Breast epithelium (tissue), 4 donors: ENCODE data around the gene RPL18. TPM values are rescaled to one million over a fixed set of nuclear protein-coding genes. Genes with fewer than 3 reads are reported as not detected.
A peak's percentile ranks its signal among the peaks of the same experiment; 100 is the strongest.
"Not testable (repeated sequence)": the region's sequence is repeated elsewhere in the genome, so short reads cannot be mapped to it uniquely, and the experiment has no call there.

ENCODE experiments used
- DNase-seq, 2 donors: peaks; one replicate each; pipeline ENCODE4 v3.0.0-alpha.2; 2019; ENCODE audit warnings: low spot score in 2 of 2
- H3K27ac ChIP-seq, 2 donors: fragments of 200-600 bp; sonication (generic) in 1 of 2; one replicate each; pipeline ENCODE4 v1.5.1; 2016 to 2019; ENCODE audit warnings: mild to moderate bottlenecking in 1 of 2
- H3K27me3 ChIP-seq, 2 donors: fragments of 200-600 bp; sonication (generic) in 1 of 2; one replicate each; pipeline versions ENCODE4 v1.5.1 to v1.6.0; 2017 to 2019; ENCODE audit warnings: control low read depth in 1 of 2, mild to moderate bottlenecking in 1 of 2
- H3K36me3 ChIP-seq: fragments of 200-600 bp; one replicate; pipeline ENCODE4 v1.5.1; 2019
- H3K4me1 ChIP-seq, 2 donors: fragments of 200-600 bp; sonication (generic); one replicate each; pipeline ENCODE4 v1.5.1; 2016 to 2019; ENCODE audit warnings: control low read depth in 1 of 2
- H3K4me3 ChIP-seq, 3 donors: fragments of 200-600 bp; sonication (generic); 1 replicate in 2 of 3; 2 replicates in 1 of 3; pipeline ENCODE4 v1.5.1; 2016 to 2019; ENCODE audit warnings: mild to moderate bottlenecking in 3 of 3, moderate library complexity in 2 of 3
- H3K9me3 ChIP-seq, 2 donors: fragments of 200-600 bp; sonication (generic) in 1 of 2; one replicate each; pipeline ENCODE4 v1.5.1; 2016 to 2019; ENCODE audit warnings: control low read depth in 1 of 2
- CTCF ChIP-seq, 3 donors: fragments of 450-650 bp; IDR thresholded peaks; one replicate each; pipeline ENCODE4 v1.5.1; 2016 to 2017; ENCODE audit warnings: antibody characterized with exemption in 3 of 3, mild to moderate bottlenecking in 3 of 3, moderate library complexity in 3 of 3
- POLR2A ChIP-seq: fragments of 450-650 bp; IDR thresholded peaks from one replicate; pipeline ENCODE4 v1.6.1; 2016; ENCODE audit warnings: antibody characterized with exemption, mild to moderate bottlenecking, moderate library complexity
- POLR2AphosphoS5 ChIP-seq, 3 donors: sonication (generic); formaldehyde crosslinking; IDR thresholded peaks; one replicate each; pipeline ENCODE4 v1.6.1; 2017; ENCODE audit warnings: antibody characterized with exemption in 3 of 3
- intact Hi-C: fragments of 100-400 bp; cut with DNase I; formaldehyde crosslinking; loops from one replicate; pipeline ENCODE4 v1.15.1; 2023; ENCODE audit warnings: low total_unique reads
- total RNA-seq, 3 donors: library from RNA; depleted of rRNA; stranded (reverse); fragments of >200 nt; gene quantifications; one replicate each; pipeline ENCODE4 v1.1.0, GENCODE V29; 2016

The RPL18 gene
- total RNA-seq, 3 donors from 2014 or later = 1,880 to 2,937 (median 2,507) TPM

GRCh38 chr19:48588670-48589401 lies 30.1 kb downstream of the RPL18 start:
- H3K36me3 ChIP-seq = no peaks in the 10 kb centered on the region
- H3K27me3 ChIP-seq = no peaks in the 10 kb centered on the region
- no peaks in the 10 kb centered on the region for H3K9me3 ChIP-seq
- TF ChIP-seq CTCF (IDR thresholded peaks at IDR 0.05) (peak; percentile 84 to 94 (median 93)), POLR2A (no peak), POLR2AphosphoS5 (IDR thresholded peaks at IDR 0.05) (peak; percentile 21 to 42 (median 41))
- H3K4me1 ChIP-seq = no peaks in the 10 kb centered on the region
- peak overlapping the region; percentile 2 to 10 for H3K27ac ChIP-seq
- H3K4me3 ChIP-seq = peak overlapping the region; percentile 26 to 60 (median 42)
- intact Hi-C loops = no loop called here
- DNase-seq = peak; percentile 76 to 86

- TF ChIP-seq POLR2A = no peak
- TF ChIP-seq CTCF (IDR thresholded peaks at IDR 0.05) = no peak
- H3K4me1 ChIP-seq = no peaks in the 10 kb centered on the region
- H3K27ac ChIP-seq = no peak overlapping the region
- DNase-seq = no peak
- H3K4me3 ChIP-seq = no peak overlapping the region
- H3K27me3 ChIP-seq = no peaks in the 10 kb centered on the region
- intact Hi-C loops = no loop called here
- H3K9me3 ChIP-seq = no peaks in the 10 kb centered on the region
- H3K36me3 ChIP-seq = no peaks in the 10 kb centered on the region
Measured at GRCh38 chr19:48587387-48587786, 31.6 kb downstream of the RPL18 start.

GRCh38 chr19:48582168-48582567 lies 36.8 kb downstream of the RPL18 start:
- TF ChIP-seq POLR2A (no peak), POLR2AphosphoS5 (IDR thresholded peaks at IDR 0.05) (no peak)
- Histone ChIP-seq H3K4me1 (no peaks in the 10 kb centered on the region), H3K27ac (no peak overlapping the region), H3K36me3 (no peaks in the 10 kb centered on the region), H3K27me3 (no peaks in the 10 kb centered on the region), H3K9me3 (no peaks in the 10 kb centered on the region), H3K4me3 (no peak overlapping the region)
- intact Hi-C loops = no loop called here
- DNase-seq = no peak

- Histone ChIP-seq H3K4me1 (no peaks in the 10 kb centered on the region), H3K27me3 (no peaks in the 10 kb centered on the region), H3K27ac (no peak overlapping the region), H3K36me3 (no peaks in the 10 kb centered on the region), H3K9me3 (no peaks in the 10 kb centered on the region), H3K4me3 (no peak overlapping the region)
- DNase-seq = no peak
- intact Hi-C loops = loop anchor here (10.0 kb wide), 1 partner anchor 74 kb away; no protein-coding TSS in a partner anchor
- no peak for TF ChIP-seq POLR2AphosphoS5 (IDR thresholded peaks at IDR 0.05)
- TF ChIP-seq POLR2A = no peak
- no peak for TF ChIP-seq CTCF (IDR thresholded peaks at IDR 0.05)
Measured at GRCh38 chr19:48578891-48579290, 40.1 kb downstream of the RPL18 start.

- not testable (repeated sequence) for H3K27ac ChIP-seq, H3K4me3 ChIP-seq, H3K9me3 ChIP-seq, DNase-seq, H3K4me1 ChIP-seq, H3K36me3 ChIP-seq, H3K27me3 ChIP-seq
- intact Hi-C loops = loop anchor here (10.0 kb wide), 1 partner anchor 73 kb away; no protein-coding TSS in a partner anchor
Measured at GRCh38 chr19:48577908-48578307, 41.1 kb downstream of the RPL18 start.

GRCh38 chr19:48575931-48576622 lies 42.9 kb downstream of the RPL18 start:
- TF ChIP-seq POLR2A = no peak
- TF ChIP-seq CTCF (IDR thresholded peaks at IDR 0.05) = no peak
- TF ChIP-seq POLR2AphosphoS5 (IDR thresholded peaks at IDR 0.05) = no peak
- Histone ChIP-seq H3K4me3 (no peak overlapping the region), H3K27ac (no peak overlapping the region), H3K9me3 (no peaks in the 10 kb centered on the region), H3K4me1 (no peaks in the 10 kb centered on the region), H3K27me3 (no peaks in the 10 kb centered on the region), H3K36me3 (no peaks in the 10 kb centered on the region)
- no peak for DNase-seq
- intact Hi-C loops = loop anchor here (10.0 kb wide), 1 partner anchor 71 kb away; no protein-coding TSS in a partner anchor
